K562 (cell line): ENCODE results near the gene ZNF692. TPM values are rescaled to one million over a fixed set of nuclear protein-coding genes. Genes with fewer than 3 reads are reported as not detected.
A peak's percentile ranks its signal among the peaks of the same experiment; 100 is the strongest.

Experiments
- ATAC-seq: fragments of 200-7000 bp; cut with Tn5 transposase; 3 replicates; pipeline ENCODE4 v1.9.1; 2020; ENCODE audit warnings: moderate library complexity
- BruUV-seq: library from RNA; stranded (reverse); fragments of 400-500 nt; replicated peaks from 2 replicates; lab custom pipeline; 2021; lab: Mats Ljungman, UMichigan
- CTCF ChIA-PET: fragments of 300-600 bp; formaldehyde crosslinking; extraction: SDS; loops from one replicate; lab custom pipeline; 2021; ENCODE audit warnings: low intra/inter-chr PET ratio; lab: Yijun Ruan, JAX
- POLR2A ChIA-PET: fragments of 300-600, 350-650 bp; sonication (Branson Sonifier 250); formaldehyde crosslinking; extraction: SDS; loops from one replicate; lab custom pipeline; 2021; ENCODE audit warnings: antibody characterized with exemption, inconsistent platforms; lab: Yijun Ruan, JAX
- DNase-seq, 4 experiments: peaks; one replicate each; pipeline versions ENCODE4 v3.0.0 to v3.0.0-alpha.2; 2011 to 2018; ENCODE audit warnings: low spot score in 3 of 4, mixed read lengths in 3 of 4; ENCODE audit errors: extremely low read depth in 1 of 4
- FAIRE-seq: peaks from 2 replicates; lab custom pipeline; 2011; peaks lifted over from hg19 to GRCh38; lab: Jason Lieb, UNC
- H2AFZ ChIP-seq: 2 replicates; pipeline ENCODE4 v1.6.0; 2011; ENCODE audit warnings: low read depth, low read length, control low read depth, inconsistent platforms
- H3K27ac ChIP-seq: fragments of 200-600 bp; 3 replicates; pipeline ENCODE4 v1.8.0; 2011; ENCODE audit warnings: low read depth, mild to moderate bottlenecking, control low read depth, inconsistent platforms, low read length, moderate library complexity, mixed read lengths; ENCODE audit errors: extremely low read depth
- H3K27me3 ChIP-seq, 2 experiments: fragments of 300-600 bp in 1 of 2; 2 replicates in 1 of 2; 3 replicates in 1 of 2; pipeline versions ENCODE4 v1.6.0 to v1.8.0; 2011; ENCODE audit warnings: inconsistent platforms in 2 of 2, low read length in 2 of 2, mild to moderate bottlenecking in 1 of 2, mixed read lengths in 1 of 2, moderate library complexity in 1 of 2; ENCODE audit not compliant: control insufficient read depth in 2 of 2, insufficient read depth in 2 of 2
- H3K36me3 ChIP-seq: fragments of 300-600 bp; 3 replicates; pipeline ENCODE4 v1.8.0; 2011; ENCODE audit warnings: mild to moderate bottlenecking, low read length, inconsistent platforms; ENCODE audit not compliant: control insufficient read depth, insufficient read depth
- H3K4me1 ChIP-seq, 2 experiments: fragments of 200-600 bp in 1 of 2; replicated peaks in 1 of 2; 2 replicates in 1 of 2; 3 replicates in 1 of 2; pipeline versions ENCODE4 v1.5.1 to v1.8.0; 2011; ENCODE audit warnings: inconsistent platforms in 2 of 2, low read length in 2 of 2, mild to moderate bottlenecking in 1 of 2, mixed read lengths in 1 of 2, moderate library complexity in 1 of 2; ENCODE audit not compliant: control insufficient read depth in 2 of 2, insufficient read depth in 2 of 2
- H3K4me2 ChIP-seq: 2 replicates; pipeline ENCODE4 v1.6.1; 2011; ENCODE audit warnings: low read length, control low read depth, inconsistent platforms, mixed read lengths; ENCODE audit not compliant: insufficient read depth
- H3K4me3 ChIP-seq: fragments of 200-600 bp; sonication (generic), shearing (Covaris generic); 2 replicates; pipeline ENCODE4 v1.5.1; 2016; ENCODE audit warnings: control low read depth, inconsistent platforms
- H3K79me2 ChIP-seq: fragments of 200-600 bp; 3 replicates; pipeline ENCODE4 v1.8.0; 2011; ENCODE audit warnings: low read length, inconsistent platforms; ENCODE audit not compliant: control insufficient read depth, insufficient read depth
- H3K9ac ChIP-seq, 2 experiments: 2 replicates each; pipeline versions ENCODE4 v1.6.0 to v1.6.1; 2011; ENCODE audit warnings: low read depth in 2 of 2, low read length in 2 of 2, control low read depth in 1 of 2, inconsistent platforms in 1 of 2, mild to moderate bottlenecking in 1 of 2, mixed read lengths in 1 of 2; ENCODE audit not compliant: insufficient read depth in 1 of 2
- H3K9me1 ChIP-seq: one replicate; pipeline ENCODE4 v1.6.0; 2011; ENCODE audit warnings: inconsistent platforms, mild to moderate bottlenecking, low read length, moderate library complexity; ENCODE audit not compliant: control insufficient read depth, insufficient read depth
- H3K9me3 ChIP-seq: replicated peaks from 2 replicates; pipeline ENCODE4 v1.5.1; 2011; ENCODE audit warnings: low read depth, low read length, inconsistent platforms; ENCODE audit not compliant: control insufficient read depth, insufficient read depth
- H4K20me1 ChIP-seq: replicated peaks from 2 replicates; pipeline ENCODE4 v1.6.1; 2011; ENCODE audit warnings: low read length, inconsistent platforms, mixed read lengths; ENCODE audit not compliant: control insufficient read depth, insufficient read depth
- CSDE1 ChIP-seq, 2 experiments: fragments of 450-650 bp; IDR thresholded peaks; 2 replicates each; pipeline ENCODE4 v1.6.1; 2016; ENCODE audit warnings: mild to moderate bottlenecking in 1 of 2
- CXXC5 ChIP-seq: fragments of 250-450 bp; sonication (Bioruptor Pico); IDR thresholded peaks from 2 replicates; pipeline ENCODE4 v1.8.0; 2022; ENCODE audit warnings: inconsistent platforms, mild to moderate bottlenecking, moderate library complexity
- ELF4 ChIP-seq: fragments of 450-650 bp; formaldehyde crosslinking; IDR thresholded peaks from 2 replicates; pipeline ENCODE4 v1.4.0; 2022; ENCODE audit warnings: missing genetic modification characterization
- ETV1 ChIP-seq: fragments of 450-650 bp; conservative IDR thresholded peaks from 2 replicates; pipeline ENCODE4 v1.6.1; 2016; ENCODE audit warnings: missing genetic modification characterization, control low read depth, low read depth, missing compliant biosample characterization
- NFATC3 ChIP-seq: fragments of 450-650 bp; IDR thresholded peaks from 2 replicates; pipeline ENCODE4 v1.6.1; 2017; ENCODE audit warnings: mild to moderate bottlenecking
- NR1H2 ChIP-seq: sonication (generic); formaldehyde crosslinking; IDR thresholded peaks from 2 replicates; pipeline ENCODE4 v1.4.0; 2020; ENCODE audit warnings: mild to moderate bottlenecking, missing genetic modification reagents
- PRDM10 ChIP-seq: fragments of 450-650 bp; IDR thresholded peaks from 2 replicates; pipeline ENCODE4 v1.6.1; 2018; ENCODE audit not compliant: partially characterized antibody
- SREBF2 ChIP-seq: sonication (generic); formaldehyde crosslinking; IDR thresholded peaks from 2 replicates; pipeline ENCODE4 v1.4.0; 2020; ENCODE audit warnings: mild to moderate bottlenecking, missing genetic modification reagents
- TAF15 ChIP-seq: fragments of 200-400 bp; formaldehyde crosslinking; IDR thresholded peaks from 2 replicates; pipeline ENCODE4 v1.6.1; 2017; ENCODE audit warnings: mild to moderate bottlenecking, low read depth, low read length, moderate library complexity
- TRIM28 ChIP-seq: fragments of 450-650 bp; IDR thresholded peaks from 2 replicates; pipeline ENCODE4 v1.6.1; 2017
- ZNF311 ChIP-seq: fragments of 250-450 bp; sonication (Bioruptor Pico); IDR thresholded peaks from 2 replicates; pipeline ENCODE4 v1.4.0; 2020; ENCODE audit warnings: mild to moderate bottlenecking, moderate library complexity
- WGBS: fragments of 100-300 bp; shearing (Covaris generic); methylation state at CpG from one replicate; pipeline ENCODE4 v1.1.6; 2016; ENCODE audit warnings: low coverage, mixed read lengths; ENCODE audit not compliant: insufficient coverage; ENCODE audit errors: missing lambda C conversion rate; 5-methylcytosine and 5-hydroxymethylcytosine counted together
- in situ Hi-C: fragments of 300-500 bp; cut with MboI; formaldehyde crosslinking; loops from 4 replicates; pipeline ENCODE4 v1.15.0; 2018; ENCODE audit warnings: inconsistent platforms, mixed read lengths
- intact Hi-C: fragments of 100-400 bp; cut with micrococcal nuclease; formaldehyde crosslinking; loops from 2 replicates; pipeline ENCODE4 v1.14.2; 2022
- polyA plus RNA-seq, 8 experiments: library from polyadenylated mRNA; depleted of rRNA in 4 of 8; stranded (reverse) in 5 of 8; unstranded in 3 of 8; fragments of >200 nt; fragmentation: Nextera tagmentation in 2 of 8; fragmentation: Illumina TruSeq in 1 of 8; extraction: Ambion mirVana in 2 of 8; extraction: Trizol in 1 of 8; gene quantifications; 2 replicates each; pipeline versions ENCODE4 v1.2.1 to v1.2.3, GENCODE V29; 2011 to 2014; ENCODE audit warnings: inconsistent platforms in 1 of 8, missing spikeins in 1 of 8
- total RNA-seq, 7 experiments: library from RNA; depleted of rRNA in 6 of 7; stranded (reverse); fragments of >200 nt in 6 of 7; fragmentation: Illumina TruSeq in 2 of 7; extraction: Trizol in 2 of 7; gene quantifications; 2 replicates each; pipeline versions ENCODE4 v1.2.1 to v1.2.3, GENCODE V29; 2011 to 2021; ENCODE audit warnings: low replicate concordance in 1 of 7

Gene ZNF692
- total and polyA plus RNA-seq, 9 of the 15 experiments (the other 6 are each of a cell fraction or from before 2014, with no cell fraction given): 8.4 to 143 (median 55.9) TPM

- H3K79me2 ChIP-seq: peaks cover 64% of the 10 kb centered on the region
- H3K9me3 ChIP-seq: no peaks in the 10 kb centered on the region
- ATAC-seq: no peak
- no peak for DNase-seq
- H3K36me3 ChIP-seq: peaks cover 23% of the 10 kb centered on the region; the same call in 2 of the 3 replicates
- H3K27me3 ChIP-seq: no peaks in the 10 kb centered on the region
- TF ChIP-seq PRDM10 (no peak), SREBF2 (CRISPR knock-in tag) (0 out of 2 replicates have a peak, but pooled peaks have one; percentile 50), ETV1 (tag) (no peak), CSDE1 (IDR thresholded peaks at IDR 0.05) (no peak), NR1H2 (CRISPR knock-in tag) (0 out of 2 replicates have a peak, but pooled peaks have one; percentile 37), TAF15 (no peak), NFATC3 (peak; percentile 88; the same call in 1 of the 2 replicates), ZNF311 (CRISPR knock-in tag) (no peak), CXXC5 (CRISPR knock-in tag) (no peak), ELF4 (CRISPR knock-in tag) (no peak), TRIM28 (0 out of 2 replicates have a peak, but pooled peaks have one; percentile 25)
- POLR2A ChIA-PET: interaction anchor here (0.9 to 6.1 kb wide), 5 partner anchors 11 to 34 kb away, joined by 3 to 78 read pairs (median 14); partner anchors contain the start of genes SH3BP5L and ZNF692
- CTCF ChIA-PET: interaction anchor here (1.0 kb wide), 1 partner anchor 19 kb away, joined by 3 read pairs; the partner anchor contains the start of gene ZNF692
- H3K9ac ChIP-seq: peak overlapping the region; percentile 88 to 96
- BruUV-seq: no TSS peak
- 0% methylated on average over 10 of the region's 10 CpGs for WGBS
- peaks cover 40 to 43% of the 10 kb centered on the region in 2 experiments for H3K4me1 ChIP-seq
- peak overlapping the region; percentile 81 for H3K4me3 ChIP-seq
- in situ Hi-C loops: no loop called here
- peak overlapping the region; percentile 92 for H3K27ac ChIP-seq
- peak overlapping the region; percentile 93 for H2AFZ ChIP-seq
- intact Hi-C loops: no loop called here
- H3K4me2 ChIP-seq: peak overlapping the region; percentile 99
- H4K20me1 ChIP-seq: no peaks in the 10 kb centered on the region
- no peak for FAIRE-seq
- H3K9me1 ChIP-seq: no peaks in the 10 kb centered on the region
These were observed 19.7 kb downstream of the ZNF692 start for GRCh38 chr1:248839168-248839555.
